KMS-11 (cell line): ENCODE measurements around the gene LGR5.

ENCODE experiments used
- H2AFZ ChIP-seq: fragments of 200-600 bp; sonication (generic); 2 replicates; pipeline ENCODE4 v1.6.1; 2016; ENCODE audit warnings: antibody characterized with exemption, mixed run types, low read depth
- H3K27ac ChIP-seq: fragments of 200-600 bp; sonication (generic); 2 replicates; pipeline ENCODE4 v1.6.1; 2016; ENCODE audit warnings: mild to moderate bottlenecking, mixed run types
- H3K27me3 ChIP-seq: fragments of 200-600 bp; sonication (generic); 2 replicates; pipeline ENCODE4 v1.6.1; 2017; ENCODE audit warnings: mild to moderate bottlenecking, low read depth, mixed run types, moderate library complexity; ENCODE audit not compliant: insufficient read depth
- H3K36me3 ChIP-seq: fragments of 200-600 bp; sonication (generic); 2 replicates; pipeline ENCODE4 v1.6.1; 2017; ENCODE audit warnings: mild to moderate bottlenecking, mixed run types; ENCODE audit not compliant: insufficient read depth
- H3K4me1 ChIP-seq: fragments of 200-600 bp; sonication (generic); 2 replicates; pipeline ENCODE4 v1.6.1; 2016; ENCODE audit warnings: mild to moderate bottlenecking, low read depth, mixed run types; ENCODE audit not compliant: poor library complexity, severe bottlenecking
- H3K4me2 ChIP-seq: fragments of 200-600 bp; sonication (generic); 2 replicates; pipeline ENCODE4 v1.7.0; 2016; ENCODE audit warnings: mild to moderate bottlenecking, mixed run types
- H3K4me3 ChIP-seq: fragments of 200-600 bp; sonication (generic); IDR thresholded peaks from 2 replicates; pipeline ENCODE4 v1.6.1; 2017; ENCODE audit warnings: low read depth, low read length, mixed read lengths; ENCODE audit not compliant: insufficient read depth
- H3K79me2 ChIP-seq: fragments of 200-600 bp; sonication (generic); 2 replicates; pipeline ENCODE4 v1.6.1; 2016; ENCODE audit warnings: low read depth, mixed run types; ENCODE audit not compliant: insufficient read depth
- H3K9ac ChIP-seq: fragments of 200-600 bp; sonication (generic); 2 replicates; pipeline ENCODE4 v1.6.1; 2016; ENCODE audit warnings: mild to moderate bottlenecking, mixed run types
- H4K20me1 ChIP-seq: fragments of 200-600 bp; sonication (generic); 2 replicates; pipeline ENCODE4 v1.6.1; 2016; ENCODE audit warnings: mild to moderate bottlenecking, mixed run types; ENCODE audit not compliant: insufficient read depth
- CTCF ChIP-seq: fragments of 200-600 bp; sonication (generic); conservative IDR thresholded peaks from 2 replicates; pipeline ENCODE4 v1.6.1; 2017; ENCODE audit warnings: low read depth, mild to moderate bottlenecking, antibody characterized with exemption, low read length, moderate library complexity, mixed read lengths

The LGR5 gene

DNA sequence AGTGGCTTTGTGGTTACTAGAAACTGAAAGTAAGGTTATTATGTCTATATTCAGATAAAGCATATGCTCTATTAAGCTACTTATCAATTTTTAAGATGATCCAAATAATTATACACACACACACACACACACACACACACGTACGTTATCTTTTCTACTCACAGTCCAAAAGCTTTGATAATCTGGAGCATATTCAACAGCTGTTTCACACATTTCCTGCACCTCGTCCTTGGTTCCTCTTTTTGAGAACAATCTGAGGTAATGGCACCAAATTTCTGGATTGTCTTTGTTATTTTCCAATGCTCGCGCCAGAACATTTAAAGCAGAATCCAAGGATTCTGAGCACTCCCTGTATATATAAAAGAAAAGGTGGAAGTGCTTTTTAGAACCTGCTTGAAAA lies 186.5 kb downstream of the LGR5 start:
- H2AFZ ChIP-seq, result no peak overlapping the region
- H3K4me1 ChIP-seq, result peaks cover 22% of the 10 kb centered on the region
- peaks cover 21% of the 10 kb centered on the region; the same call in 1 of the 2 replicates for H3K36me3 ChIP-seq
- no peak overlapping the region for H3K9ac ChIP-seq
- no peak overlapping the region for H3K4me3 ChIP-seq
- no peaks in the 10 kb centered on the region for H4K20me1 ChIP-seq
- H3K27me3 ChIP-seq, result no peaks in the 10 kb centered on the region
- peak overlapping the region; percentile 17 for H3K4me2 ChIP-seq
- no peak for TF ChIP-seq CTCF
- no peak overlapping the region for H3K27ac ChIP-seq
- no peaks in the 10 kb centered on the region for H3K79me2 ChIP-seq

GRCh38 chr12:71626768-71627167 lies 187.2 kb downstream of the LGR5 start:
- Histone ChIP-seq H3K36me3 (peaks cover 23% of the 10 kb centered on the region; the same call in 1 of the 2 replicates), H3K9ac (no peak overlapping the region), H3K27me3 (no peaks in the 10 kb centered on the region), H3K79me2 (no peaks in the 10 kb centered on the region), H3K4me1 (peaks cover 22% of the 10 kb centered on the region), H3K27ac (no peak overlapping the region), H3K4me3 (no peak overlapping the region), H2AFZ (no peak overlapping the region), H4K20me1 (no peaks in the 10 kb centered on the region), H3K4me2 (peak overlapping the region; percentile 17; the same call in 1 of the 2 replicates)
- TF ChIP-seq CTCF, result no peak

- Histone ChIP-seq H4K20me1 (no peaks in the 10 kb centered on the region), H3K79me2 (no peaks in the 10 kb centered on the region), H2AFZ (no peak overlapping the region), H3K4me1 (peaks cover 22% of the 10 kb centered on the region), H3K27ac (no peak overlapping the region), H3K4me2 (no peak overlapping the region), H3K36me3 (peaks cover 27% of the 10 kb centered on the region; the same call in 1 of the 2 replicates), H3K9ac (no peak overlapping the region), H3K27me3 (no peaks in the 10 kb centered on the region), H3K4me3 (no peak overlapping the region)
- TF ChIP-seq CTCF, result no peak
These were observed 187.9 kb downstream of the LGR5 start for GRCh38 chr12:71627438-71628002.
